AG08396 (cell line): ENCODE data around the gene PHF21B.
A peak's percentile ranks its signal among the peaks of the same experiment; 100 is the strongest.
"Not testable (repeated sequence)": the region's sequence is repeated elsewhere in the genome, so short reads cannot be mapped to it uniquely, and the experiment has no call there.

Experiments used
- DNase-seq: peaks from one replicate; pipeline ENCODE4 v3.0.0; 2012; ENCODE audit warnings: low spot score, mixed read lengths

The PHF21B gene

DNA sequence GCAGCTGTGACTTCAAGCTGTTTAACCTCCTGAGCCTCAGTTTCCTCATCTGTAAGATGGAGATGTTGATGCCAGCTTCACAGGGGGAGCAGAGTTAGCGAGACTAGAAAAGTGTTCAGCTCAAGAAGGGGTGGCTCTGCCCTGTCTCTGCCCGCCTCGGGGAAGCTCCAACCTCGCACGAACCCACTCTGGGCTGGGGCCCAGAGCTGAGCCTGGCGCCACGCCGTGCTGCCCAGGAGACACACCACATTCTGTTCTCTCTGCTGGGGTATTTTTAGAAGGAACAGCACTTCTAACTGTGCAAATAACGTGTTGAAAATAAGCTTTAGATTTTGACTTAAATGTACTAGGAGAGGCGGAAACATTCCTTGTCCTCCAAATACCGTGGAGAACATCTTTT is 74.1 kb downstream of the PHF21B start:
- no peak for DNase-seq

DNA sequence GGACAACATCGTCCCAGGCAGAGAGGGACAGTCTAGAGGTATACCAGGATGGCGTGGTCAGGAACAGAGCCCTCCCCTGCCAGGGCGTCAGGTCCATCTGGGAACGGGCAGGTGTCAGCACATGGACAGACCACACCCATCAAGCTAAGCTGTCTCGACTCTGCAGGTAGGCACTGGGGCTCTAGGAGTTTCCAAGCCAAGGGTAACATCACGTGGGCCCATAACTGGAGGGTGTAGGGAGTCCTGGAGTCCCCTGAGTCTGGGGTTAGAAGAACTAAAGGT is 75.4 kb downstream of the PHF21B start:
- DNase-seq: no peak

DNA sequence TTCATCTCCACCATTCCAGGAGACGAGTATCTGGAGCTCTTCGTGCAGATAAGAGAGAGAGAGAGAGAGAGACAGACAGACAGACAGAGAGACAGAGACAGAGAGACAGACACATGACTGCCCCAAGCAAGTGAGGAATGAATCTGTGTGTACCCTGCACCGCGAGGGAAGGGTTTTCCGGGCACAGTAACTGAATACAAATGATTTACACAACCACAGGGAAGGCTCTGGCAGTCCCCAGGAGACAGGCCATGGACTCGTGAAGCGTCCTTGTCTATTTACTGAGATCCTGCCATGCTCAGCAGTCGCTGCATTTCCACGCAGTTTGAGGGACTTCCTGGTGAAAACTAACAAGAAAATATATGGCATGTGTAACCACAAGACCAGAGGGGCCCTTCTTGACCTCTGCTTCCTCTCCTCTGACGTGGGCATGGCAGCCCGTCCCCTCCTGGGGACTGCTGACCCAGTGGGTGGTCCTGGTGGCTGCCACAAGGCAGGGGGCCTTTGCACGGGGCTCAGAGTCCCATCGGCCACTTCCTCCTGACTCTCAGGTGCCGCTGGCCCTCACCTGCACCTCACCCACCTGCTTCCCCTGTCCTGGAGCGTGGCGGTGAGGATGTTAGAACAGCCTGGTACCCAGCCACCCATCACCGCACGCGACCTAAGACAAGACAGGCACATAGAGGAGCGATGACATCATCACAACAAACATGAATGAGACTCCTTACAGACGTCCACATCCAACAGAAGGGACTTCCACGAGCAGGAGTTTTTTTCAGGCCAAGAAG is 75.9 kb downstream of the PHF21B start:
- DNase-seq: no peak

DNA sequence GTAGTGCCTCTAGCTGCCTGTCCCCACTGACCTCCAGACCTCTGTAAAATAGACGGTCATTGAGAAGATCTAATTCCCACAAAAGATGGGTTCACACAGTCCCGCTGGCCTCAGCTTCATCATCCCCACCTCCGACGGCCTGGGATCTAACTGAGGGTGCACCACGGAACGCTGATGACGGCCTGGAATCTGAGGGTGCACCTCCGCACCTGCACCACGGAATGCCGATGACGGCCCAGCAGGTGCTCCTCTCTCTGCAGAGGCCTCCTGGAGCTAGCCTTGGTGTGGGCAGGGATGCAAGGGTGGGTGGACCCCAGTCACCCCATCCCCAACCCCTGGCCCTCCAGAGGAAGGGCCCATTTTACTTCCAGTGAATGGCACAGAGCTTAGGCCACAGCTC is 77.3 kb downstream of the PHF21B start:
- no peak for DNase-seq

DNA sequence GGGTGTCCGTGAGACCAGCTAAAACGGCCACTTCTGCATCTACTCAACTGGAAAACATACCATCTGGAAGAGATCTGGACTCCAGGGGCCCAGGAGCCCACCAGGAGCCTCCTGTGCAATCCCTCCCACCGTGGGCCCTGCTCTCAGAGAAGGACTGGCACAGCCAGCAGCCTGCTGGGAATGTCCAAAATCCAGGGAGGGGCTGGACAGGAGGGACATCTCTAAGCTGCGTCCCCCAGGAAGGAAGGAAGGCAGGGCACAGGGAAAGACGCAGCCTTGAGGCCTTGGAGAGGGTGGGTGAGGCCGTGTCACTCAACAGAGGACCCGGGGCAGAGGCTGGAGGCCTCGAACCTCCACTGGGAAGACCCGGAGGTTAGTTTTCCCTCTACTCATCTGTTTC is 78.0 kb downstream of the PHF21B start:
- no peak for DNase-seq

DNA sequence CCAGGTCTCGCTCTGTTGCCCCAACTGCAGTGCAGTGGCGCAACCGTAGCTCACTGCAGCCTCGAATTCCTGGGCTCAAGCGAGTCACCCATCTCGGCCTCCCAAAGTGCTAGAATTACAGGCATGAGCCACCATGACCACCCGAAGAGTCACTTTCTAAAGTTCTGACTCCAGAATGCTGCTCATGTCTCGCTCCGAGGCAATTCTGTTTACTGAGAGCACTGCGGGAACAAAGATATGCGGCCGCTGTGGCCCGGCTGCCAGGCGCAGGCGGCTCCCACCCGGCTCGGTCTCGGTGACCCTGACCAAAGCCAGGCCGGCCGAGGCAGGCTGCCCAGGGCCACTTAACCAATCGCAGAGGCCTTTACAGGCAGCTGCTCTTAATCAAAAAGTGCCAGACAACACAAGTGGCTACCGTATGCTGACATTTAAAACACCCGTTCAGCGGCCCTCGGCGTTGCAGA is 78.7 kb downstream of the PHF21B start:
- DNase-seq: peak; percentile 71

DNA sequence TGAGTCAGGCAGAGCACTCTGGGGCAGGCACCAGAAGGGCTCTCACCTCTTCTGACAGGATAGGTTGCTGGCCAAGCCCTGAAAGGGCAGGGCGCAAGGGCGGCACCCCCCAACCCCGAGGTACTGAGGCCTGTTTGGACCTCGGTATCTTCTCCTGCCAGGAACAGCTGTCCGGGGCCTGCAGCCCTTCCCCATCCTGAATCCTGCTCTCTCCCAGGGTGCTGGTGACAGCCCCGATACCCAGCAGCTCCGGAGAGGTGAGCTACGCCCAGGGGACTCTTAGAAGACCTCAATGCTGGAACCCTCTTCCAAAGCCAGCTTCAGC is 79.1 kb downstream of the PHF21B start:
- DNase-seq: no peak

DNA sequence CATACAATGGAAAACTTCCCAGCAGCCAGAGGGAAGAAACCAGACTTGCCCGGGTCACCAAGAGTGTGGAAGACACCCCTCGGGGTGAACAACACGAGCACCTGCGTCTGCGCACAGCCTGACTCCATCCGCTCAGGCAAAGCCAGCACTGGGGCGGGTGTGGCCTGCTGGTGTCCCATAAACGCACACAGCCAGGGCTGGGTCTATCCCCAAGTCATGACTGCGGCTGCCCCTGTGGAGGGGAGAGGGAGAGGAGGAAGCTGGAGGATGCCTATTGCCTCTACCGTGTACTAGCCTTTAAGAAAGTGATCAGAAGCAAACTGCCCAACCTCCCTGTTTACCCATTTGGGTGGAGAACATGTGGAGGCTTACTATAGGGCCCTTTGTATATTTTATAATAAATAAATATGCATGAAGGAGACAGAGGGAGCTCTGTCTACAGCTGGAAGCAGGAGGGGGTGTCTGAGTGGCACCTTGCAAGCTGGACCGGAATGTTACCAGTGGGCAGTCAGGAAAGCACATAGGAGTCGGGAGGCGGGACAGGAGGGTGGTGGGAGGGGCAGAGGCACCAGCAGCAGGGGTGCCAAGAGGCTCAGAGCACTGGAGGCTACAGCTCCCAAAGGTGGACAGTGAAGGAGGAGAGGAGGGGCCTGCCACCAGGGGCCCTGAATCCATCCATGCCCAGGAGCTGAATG is 79.6 kb downstream of the PHF21B start:
- no peak for DNase-seq

DNA sequence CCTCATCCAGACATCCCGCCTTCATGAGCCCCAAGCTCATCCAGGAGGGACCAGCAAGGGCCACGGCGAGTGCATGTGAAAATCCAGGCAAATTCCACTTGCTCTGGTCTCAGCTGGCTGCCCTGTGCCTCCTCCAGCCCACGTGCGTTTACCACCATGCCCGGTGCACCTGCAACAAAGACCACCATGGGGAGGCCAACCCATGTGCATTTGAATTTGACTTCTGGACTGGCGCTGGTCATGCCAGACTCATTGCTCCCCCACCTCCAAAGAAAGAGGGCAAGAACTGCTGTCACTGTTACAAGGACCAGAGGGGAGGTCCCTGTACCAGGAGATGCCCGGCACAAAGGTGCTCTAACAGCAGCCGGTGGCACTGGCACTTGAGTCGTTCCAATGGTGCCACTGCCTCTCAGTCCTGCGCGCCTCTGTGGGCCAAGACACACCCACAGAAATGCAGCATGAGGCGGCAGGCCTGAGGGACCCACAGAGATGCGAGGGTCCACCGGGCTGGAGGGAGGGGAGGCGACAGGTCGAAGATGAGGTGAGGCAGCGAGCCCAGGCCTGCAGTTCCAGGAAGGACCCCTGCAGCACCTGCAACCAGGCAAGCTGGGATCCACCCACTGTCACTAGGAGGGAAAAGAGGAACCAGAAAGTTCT is 80.3 kb downstream of the PHF21B start:
- no peak for DNase-seq

DNA sequence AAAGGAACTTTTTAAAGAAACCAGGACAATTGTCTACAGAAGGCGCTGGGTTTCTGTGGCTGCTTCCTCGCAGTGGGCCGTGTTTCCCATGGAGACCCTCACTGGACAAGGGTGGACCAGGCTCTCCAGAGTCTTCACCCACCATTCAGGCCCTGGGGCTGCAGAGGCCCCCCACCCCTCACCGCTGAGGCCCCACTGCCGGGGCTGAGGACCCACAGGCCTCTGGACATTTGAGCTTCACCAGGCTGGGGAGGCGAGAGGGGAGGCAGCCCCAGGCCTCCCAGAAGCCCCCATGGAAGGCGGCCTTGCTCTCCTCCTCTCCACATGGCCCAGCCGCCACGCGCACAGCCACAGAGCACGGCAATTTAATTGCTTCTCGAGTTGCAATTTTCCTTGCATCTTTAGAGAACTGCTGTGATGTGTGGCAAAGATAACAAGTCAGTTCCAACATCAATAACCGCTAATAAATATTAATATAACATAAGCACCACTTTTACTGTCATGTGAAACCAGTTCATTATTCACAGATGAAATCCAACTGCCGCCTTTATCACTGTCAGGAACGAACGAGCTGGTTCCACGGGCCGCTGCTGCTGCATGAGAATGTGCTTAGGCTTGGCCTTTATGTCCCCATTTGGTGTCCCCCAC is 81.0 kb downstream of the PHF21B start:
- DNase-seq: no peak

DNA sequence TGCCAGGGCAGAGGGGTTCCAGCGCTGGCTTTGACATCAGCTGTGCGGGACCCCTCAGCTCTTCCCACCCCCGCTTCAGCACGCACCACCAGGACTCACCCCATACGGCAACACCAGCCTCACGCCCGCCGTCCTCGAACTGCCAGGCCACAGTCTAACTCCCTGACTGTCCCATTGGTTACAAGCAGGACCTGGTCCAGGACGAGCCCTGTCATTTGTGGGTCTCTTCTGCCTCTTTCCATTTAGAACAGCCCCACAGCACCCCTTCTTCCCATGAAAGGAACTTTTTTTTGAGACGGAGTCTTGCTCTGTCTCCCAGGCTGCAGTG is 81.7 kb downstream of the PHF21B start:
- DNase-seq: no peak

DNA sequence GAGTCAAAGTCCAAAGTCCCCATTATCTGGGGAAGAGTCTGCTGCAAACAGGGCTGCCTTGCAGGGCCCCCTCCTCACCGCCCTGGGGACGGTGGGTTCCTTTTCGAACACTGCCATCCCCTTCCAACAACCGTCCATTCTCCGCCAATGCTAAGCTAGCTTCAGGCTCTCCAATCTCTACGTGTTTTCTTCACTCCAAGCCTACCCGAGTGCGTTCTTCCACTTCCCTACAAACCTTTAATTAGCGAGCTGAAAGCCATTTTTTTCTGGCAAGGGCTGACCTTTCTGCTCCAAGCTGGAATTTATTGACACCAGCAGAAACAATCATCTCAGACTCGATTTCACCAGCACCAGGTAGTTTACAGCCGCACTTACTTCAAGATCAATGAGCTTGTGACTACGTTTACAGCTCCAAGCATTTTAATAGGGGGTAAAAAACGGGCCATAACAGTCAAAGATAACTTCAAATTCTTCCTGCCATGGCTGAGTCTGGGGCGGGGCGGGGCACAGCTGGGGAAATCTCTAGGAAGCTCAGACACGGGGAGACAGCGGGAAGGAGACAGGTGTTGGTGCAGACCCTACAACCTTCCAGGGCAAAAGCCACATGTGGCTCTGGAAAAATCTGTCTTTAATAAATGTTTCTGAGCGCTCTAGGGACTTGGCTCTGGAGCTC is 82.2 kb downstream of the PHF21B start:
- DNase-seq: no peak

DNA sequence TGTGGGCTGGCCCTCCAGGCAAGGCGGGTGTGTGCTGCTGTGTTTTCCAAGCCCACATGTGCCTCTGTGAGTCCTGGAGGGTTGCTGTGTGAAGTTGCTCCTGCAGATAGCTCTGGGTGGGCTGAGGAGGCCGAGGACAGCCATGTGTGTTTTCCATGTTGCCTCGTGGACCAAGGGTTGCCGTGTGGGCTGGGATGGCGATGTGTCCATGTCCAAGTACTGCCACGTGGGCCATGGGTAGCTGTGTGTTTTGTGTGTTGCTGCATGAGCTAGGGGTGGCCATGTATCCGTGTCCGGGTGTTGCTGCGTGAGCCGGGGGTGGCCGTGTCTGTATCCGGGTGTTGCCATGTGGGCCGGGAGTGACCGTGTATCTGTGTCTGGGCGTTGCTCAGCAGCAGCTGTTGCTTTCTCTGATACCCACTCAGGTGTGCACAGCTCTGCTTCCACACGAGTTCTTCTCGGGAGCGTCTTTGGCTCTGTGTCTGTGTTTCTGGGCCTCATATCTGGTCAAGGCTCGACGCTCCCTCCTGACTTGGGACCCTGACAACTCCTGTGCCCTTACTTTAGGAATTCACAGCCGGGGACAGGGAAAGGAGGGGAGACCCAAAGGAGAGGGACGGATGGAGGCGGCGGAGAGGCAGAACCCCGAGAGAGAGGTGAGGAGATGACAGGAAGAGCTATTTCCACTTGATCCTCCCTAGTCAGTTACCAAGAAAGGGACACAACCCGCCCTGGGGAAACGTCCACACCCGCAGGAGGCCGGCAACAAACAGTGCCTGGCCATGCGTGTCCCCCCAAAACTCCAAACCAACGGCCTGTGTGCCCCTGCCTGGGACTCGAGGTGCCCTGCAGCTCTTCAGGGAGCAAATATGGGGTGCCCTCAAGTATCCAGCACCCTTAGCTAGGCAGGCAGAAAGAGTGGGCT is 83.1 kb downstream of the PHF21B start:
- DNase-seq: no peak

DNA sequence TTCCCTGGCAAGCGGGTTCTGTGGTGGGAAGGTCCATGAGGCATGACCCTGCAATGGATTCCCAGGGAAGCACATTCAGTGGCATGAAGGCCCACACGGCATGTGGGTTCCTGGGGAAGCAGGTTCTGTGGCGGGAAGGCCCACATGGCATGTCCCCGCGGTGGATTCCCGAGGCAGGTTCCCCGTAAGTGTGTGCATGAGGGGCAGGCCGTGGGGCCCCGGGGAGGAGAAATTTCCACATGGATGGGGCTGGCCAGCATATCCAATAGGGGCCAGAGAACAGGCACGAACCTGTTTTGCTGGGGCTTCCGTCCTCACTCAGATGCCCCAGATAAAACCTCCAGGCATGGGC is 83.7 kb downstream of the PHF21B start:
- DNase-seq: no peak

DNA sequence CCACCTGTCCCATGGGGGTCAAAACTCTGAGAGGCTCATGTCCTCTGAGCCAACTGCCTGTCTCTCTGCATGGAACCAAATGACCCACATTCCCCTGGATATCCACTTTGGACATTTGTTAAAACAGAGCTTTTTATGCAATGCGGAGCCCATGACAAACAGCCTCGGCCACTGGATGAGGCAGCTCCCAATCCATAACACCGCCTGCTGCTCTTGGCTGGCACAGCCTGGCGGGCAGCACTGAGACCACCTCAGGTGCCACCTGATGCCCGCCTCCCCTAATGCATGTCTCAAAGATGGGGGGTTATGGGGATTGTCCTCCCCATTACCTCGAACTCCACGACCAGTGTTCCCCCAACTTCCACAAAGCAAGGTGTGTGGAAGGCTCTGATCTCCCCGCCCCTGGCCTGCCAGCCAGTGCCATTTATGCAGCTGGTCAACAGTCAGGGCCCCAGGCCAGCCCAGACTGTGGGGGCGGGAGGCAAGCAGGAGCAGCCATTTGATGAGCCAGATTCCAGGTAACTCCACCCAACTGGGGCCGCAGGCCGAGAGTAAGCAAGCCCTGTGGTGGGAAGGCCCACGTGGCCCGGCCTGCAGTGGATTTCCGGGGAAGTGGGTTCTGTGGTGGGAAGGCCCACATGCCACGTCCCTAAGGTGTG is 84.2 kb downstream of the PHF21B start:
- no peak for DNase-seq

DNA sequence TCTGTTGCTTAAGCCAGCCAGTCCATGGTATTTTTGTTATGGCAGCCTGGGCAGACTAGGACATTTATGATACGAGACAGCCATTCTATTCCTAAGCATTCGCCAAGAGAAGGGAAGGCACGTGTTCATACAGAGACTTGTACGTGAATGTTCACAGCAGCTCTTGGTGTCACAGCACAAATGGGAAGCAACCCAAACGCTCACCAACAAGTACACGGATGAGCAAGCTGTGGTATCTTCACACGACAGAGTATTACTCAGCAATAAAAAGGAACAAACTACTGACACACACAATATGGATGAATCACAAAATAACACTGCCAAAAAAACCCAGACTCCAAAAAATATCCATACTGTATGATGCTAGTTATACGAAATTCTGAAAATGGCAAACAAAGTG is 85.1 kb downstream of the PHF21B start:
- no peak for DNase-seq

DNA sequence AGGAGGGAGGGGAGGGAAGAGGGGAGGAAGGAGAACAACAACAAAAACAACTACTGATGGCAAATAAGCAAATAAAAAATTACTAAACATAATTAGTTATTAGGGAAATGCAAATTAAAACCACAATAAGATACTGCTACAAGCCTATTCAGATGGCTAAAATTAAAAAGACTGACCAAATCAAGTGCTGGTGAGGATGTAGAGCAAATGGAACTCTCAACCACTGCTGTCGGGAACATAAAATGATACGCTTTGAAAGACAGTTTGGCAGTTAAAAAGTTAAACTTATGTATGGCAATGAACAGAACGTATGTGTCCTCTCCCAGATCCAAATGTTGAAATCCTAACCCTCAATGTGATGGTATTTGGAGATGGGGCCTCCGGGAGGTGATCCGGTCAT is 85.7 kb downstream of the PHF21B start:
- DNase-seq: no peak

DNA sequence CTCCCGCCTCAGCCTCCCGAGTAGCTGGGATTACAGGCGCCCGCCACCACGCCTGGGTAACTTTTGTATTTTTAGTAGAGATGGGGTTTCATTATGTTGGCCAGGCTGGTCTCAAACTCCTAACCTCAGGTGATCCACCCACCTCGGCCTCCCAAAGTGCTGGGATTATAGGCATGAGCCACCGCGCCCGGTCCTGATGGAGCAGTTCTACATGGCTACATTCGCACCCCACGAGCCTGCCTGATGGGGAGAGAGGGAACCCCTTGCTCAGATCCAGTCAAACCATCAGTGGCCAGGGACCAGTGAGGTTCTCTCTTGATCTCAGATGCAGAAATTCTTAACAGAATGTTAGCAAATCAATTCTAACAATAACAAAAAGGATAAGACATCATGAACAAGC is 88.0 kb downstream of the PHF21B start:
- DNase-seq: not testable (repeated sequence)

DNA sequence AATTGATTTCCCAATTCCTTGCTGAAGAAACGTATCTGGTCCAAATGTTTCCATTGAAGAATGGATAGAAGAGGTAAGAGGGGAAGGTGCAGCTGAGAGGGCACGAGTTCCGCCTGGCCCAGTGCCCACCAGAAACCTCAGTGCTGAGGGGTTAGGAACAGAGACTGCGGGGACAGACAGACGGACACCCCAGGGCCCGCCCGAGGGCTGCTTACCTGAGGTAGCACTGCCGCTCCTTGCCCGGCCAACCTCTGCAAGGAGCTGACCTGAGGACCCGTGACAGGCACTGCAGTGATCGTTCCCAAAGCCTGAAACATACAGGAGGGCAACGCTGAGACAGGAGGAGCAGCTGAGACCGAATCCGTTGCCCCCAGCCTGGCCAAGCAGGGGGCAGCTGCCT is 89.6 kb downstream of the PHF21B start:
- DNase-seq: no peak

DNA sequence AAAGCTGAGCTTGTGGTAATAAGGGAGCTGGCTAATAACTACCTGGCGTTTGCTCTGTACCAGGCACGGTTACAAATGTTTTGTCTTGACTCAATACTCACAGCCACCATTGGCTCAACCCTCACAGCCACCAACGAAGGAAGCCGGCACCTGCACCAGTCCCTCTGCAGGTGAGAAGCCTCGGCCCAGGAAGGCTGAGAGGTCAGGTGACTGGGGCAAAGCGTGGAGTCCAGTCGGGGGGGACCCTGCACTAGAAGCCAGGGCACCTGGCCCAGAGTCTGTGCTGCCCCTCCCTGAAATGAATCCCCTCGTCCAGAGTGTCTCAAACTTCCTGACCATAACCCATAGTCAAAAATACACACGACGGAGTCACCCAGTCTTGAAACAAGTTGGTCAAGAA is 90.1 kb downstream of the PHF21B start:
- no peak for DNase-seq

DNA sequence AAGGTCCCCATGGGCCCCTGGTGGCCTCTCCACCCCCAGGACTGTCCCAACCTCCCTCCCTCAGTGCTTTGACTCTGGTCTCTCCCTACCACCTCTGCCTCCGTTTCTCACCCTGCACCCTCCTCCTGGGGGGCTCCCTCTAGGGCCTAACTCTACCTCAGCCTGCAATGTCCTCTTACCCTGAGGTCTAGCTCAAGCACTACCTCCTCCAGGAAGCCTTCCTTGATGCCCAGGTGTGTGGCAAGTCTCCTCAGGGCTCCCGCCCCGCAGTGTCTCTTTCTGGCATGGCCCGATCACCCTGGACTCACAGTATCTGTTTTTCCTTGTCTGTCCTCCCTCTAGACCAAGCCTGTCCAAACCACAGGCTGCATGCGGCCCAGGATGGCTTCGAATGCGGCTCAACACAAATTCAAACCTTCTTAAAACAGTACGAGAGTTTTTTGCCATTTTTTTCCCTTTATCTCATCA is 90.8 kb downstream of the PHF21B start:
- no peak for DNase-seq
